Measurements from ENCODE around the gene SLC9A8. TPM values are rescaled to one million over a fixed set of nuclear protein-coding genes. Genes with fewer than 3 reads are reported as not detected.

Gene SLC9A8
- total and polyA plus RNA-seq, 2 of the 8 experiments (the other 6 are each of a cell fraction or from before 2014, with no cell fraction given): 3.2 to 6.2 TPM

GRCh38 chr20:49850463-49851230 is 38.0 kb downstream of the SLC9A8 start:
- Histone ChIP-seq H3K4ac (replicated peaks; ENCODE audit: insufficient read length, low read depth, low read length) (no peak overlapping the region), H2BK5ac (ENCODE audit: low read depth, low read length) (no peak overlapping the region), H3K56ac (replicated peaks; ENCODE audit: insufficient read length, low read depth, low read length) (no peak overlapping the region), H2AFZ (ENCODE audit: low read length) (no peak overlapping the region), H3K14ac (ENCODE audit: insufficient read length) (no peak overlapping the region), H4K91ac (replicated peaks; ENCODE audit: insufficient read length, low read length) (no peak overlapping the region), H2BK120ac (replicated peaks; ENCODE audit: low read depth, low read length) (no peak overlapping the region), H3K18ac (ENCODE audit: extremely low read depth, low read length) (no peak overlapping the region), H3K4me2 (ENCODE audit: insufficient read depth in 1 of 2, low read depth in 2 of 2, low read length in 2 of 2) (no peak overlapping the region), H2AK5ac (ENCODE audit: low read depth, low read length) (no peak overlapping the region), H3K9ac (replicated peaks in 1 of 4; ENCODE audit: extremely low read depth in 1 of 4, low read depth in 3 of 4, low read length in 3 of 4) (no peak overlapping the region), H3K23ac (ENCODE audit: insufficient read length) (no peak overlapping the region), H3K9me3 (ENCODE audit: insufficient read depth in 2 of 2, low read depth in 1 of 2, low read length in 1 of 2) (no peaks in the 10 kb centered on the region), H4K5ac (ENCODE audit: insufficient read length, low read depth, low read length) (no peak overlapping the region), H4K20me1 (replicated peaks in 1 of 2; ENCODE audit: control insufficient read depth in 1 of 2, insufficient read depth in 2 of 2, low read length in 2 of 2) (no peaks in the 10 kb centered on the region), H2BK12ac (ENCODE audit: low read depth, low read length) (no peak overlapping the region), H2BK15ac (ENCODE audit: low read length) (no peak overlapping the region), H4K8ac (ENCODE audit: extremely low read depth, insufficient read depth, low read length) (no peak overlapping the region), H3K27ac (ENCODE audit: low read depth, low read length) (no peak overlapping the region), H3K4me3 (ENCODE audit: extremely low read depth in 1 of 4, insufficient read depth in 2 of 4, low read depth in 3 of 4, low read length in 4 of 4) (no peak overlapping the region), H3K4me1 (replicated peaks in 1 of 4; ENCODE audit: control insufficient read depth in 3 of 4, insufficient read depth in 4 of 4, low read length in 3 of 4) (peaks cover 4 to 13% (median 8%) of the 10 kb centered on the region in 4 experiments), H3K23me2 (ENCODE audit: low read depth, low read length) (no peaks in the 10 kb centered on the region), H3K79me1 (ENCODE audit: low read depth, low read length) (no peaks in the 10 kb centered on the region), H3K36me3 (ENCODE audit: control insufficient read depth in 2 of 4, insufficient read depth in 4 of 4, low read length in 3 of 4) (no peaks in the 10 kb centered on the region; a peak in 1 of 8 replicates), H3K79me2 (ENCODE audit: control insufficient read depth in 1 of 2, insufficient read depth in 2 of 2, low read length in 2 of 2) (no peaks in the 10 kb centered on the region), H3K27me3 (replicated peaks in 1 of 4; ENCODE audit: control insufficient read depth in 3 of 4, extremely low read depth in 1 of 4, insufficient read depth in 3 of 4, low read length in 3 of 4) (no peaks in the 10 kb centered on the region), H2BK20ac (ENCODE audit: low read length) (no peak overlapping the region)
- no peak for TF ChIP-seq CBX5 (IDR thresholded peaks at IDR 0.05; ENCODE audit: low read depth, low read length)
- TF ChIP-seq RBBP5 (IDR thresholded peaks at IDR 0.05; ENCODE audit: borderline replicate concordance, low read depth, low read length): no peak
- TF ChIP-seq, protein P1, sequence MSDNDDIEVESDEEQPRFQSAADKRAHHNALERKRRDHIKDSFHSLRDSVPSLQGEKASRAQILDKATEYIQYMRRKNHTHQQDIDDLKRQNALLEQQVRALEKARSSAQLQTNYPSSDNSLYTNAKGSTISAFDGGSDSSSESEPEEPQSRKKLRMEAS (IDR thresholded peaks at IDR 0.05): no peak
- no peak for TF ChIP-seq CREB1 (IDR thresholded peaks at IDR 0.05)
- DNase-seq (ENCODE audit: low read depth in 1 of 2, low spot score in 2 of 2) (no peak), FAIRE-seq (no peak)
- POLR2A ChIA-PET (ENCODE audit: partially characterized antibody): interaction anchor here (0.6 to 0.8 kb wide), 2 partner anchors 10 to 48 kb away, joined by 3 read pairs; no protein-coding TSS in a partner anchor
- CTCF ChIA-PET (ENCODE audit: partially characterized antibody): interaction anchor here (0.6 to 7.8 kb wide), 9 partner anchors 10 to 309 kb away, joined by 3 to 72 read pairs (median 4); no protein-coding TSS in a partner anchor
- WGBS, 2 experiments (ENCODE audit: extremely low coverage in 1 of 2, insufficient coverage in 1 of 2, insufficient read length in 1 of 2, insufficient replicate concordance in 2 of 2, low coverage in 1 of 2, low lambda C conversion rate in 2 of 2, missing lambda C conversion rate in 1 of 2): 82% methylated on average over 8 of the region's 8 CpGs; no CpG with 5 or more reads in 1 of the 2 experiments

Measured in H1 (cell line).